Measurements from ENCODE around the gene TIMM29. TPM values are rescaled to one million over a fixed set of nuclear protein-coding genes. Genes with fewer than 3 reads are reported as not detected.
A peak's percentile ranks its signal among the peaks of the same experiment; 100 is the strongest.

TIMM29 gene
- 19.3 and 23.0 TPM in 2 replicates for total RNA-seq (2014; rRNA removed; shearing (Covaris generic))
- 20.3 and 21.3 TPM in 2 replicates for polyA plus RNA-seq (2015; cell fraction: cytosol; rRNA removed)
- polyA plus RNA-seq (2015; cell fraction: nucleus; rRNA removed), result 5.1 and 11.1 TPM in 2 replicates

- DNase-seq (ENCODE audit: low read depth, low spot score), result peak; percentile 98
- in situ Hi-C loops (cut with HindIII; ENCODE audit: low pct_unique_long_range_greater_than_20kb, low sequenced_read_pairs), result no loop called here
Observed at GRCh38 chr19:10928563-10929401, at the start of gene TIMM29, which contains the start of gene YIPF2. Gene TIMM29 (plus strand): TSS chr19:10928811. CDS start chr19:10928823, 12 bp downstream. Gene YIPF2 (minus strand): TSS chr19:10928639. CDS start chr19:10928410, 229 bp downstream.

GRCh38 chr19:10881403-10882107 is 47.1 kb upstream of the TIMM29 start:
- DNase-seq (ENCODE audit: low read depth, low spot score), result no peak
- in situ Hi-C loops (cut with HindIII; ENCODE audit: low pct_unique_long_range_greater_than_20kb, low sequenced_read_pairs), result no loop called here

- in situ Hi-C loops (cut with HindIII; ENCODE audit: low pct_unique_long_range_greater_than_20kb, low sequenced_read_pairs), result no loop called here
Observed at GRCh38 chr19:10882108-10882457, 46.5 kb upstream of the TIMM29 start.

GRCh38 chr19:10884274-10884673 is 44.3 kb upstream of the TIMM29 start:
- in situ Hi-C loops (cut with HindIII; ENCODE audit: low pct_unique_long_range_greater_than_20kb, low sequenced_read_pairs), result no loop called here
- DNase-seq (ENCODE audit: low read depth, low spot score), result no peak

More at GRCh38 chr19:10882108-10882457, 46.5 kb upstream of the TIMM29 start:
- no peak for DNase-seq (ENCODE audit: low read depth, low spot score)

GRCh38 chr19:10885201-10886169 is 43.1 kb upstream of the TIMM29 start:
- in situ Hi-C loops (cut with HindIII; ENCODE audit: low pct_unique_long_range_greater_than_20kb, low sequenced_read_pairs), result no loop called here
- DNase-seq (ENCODE audit: low read depth, low spot score), result no peak

GRCh38 chr19:10887616-10888367 is 40.8 kb upstream of the TIMM29 start:
- no peak for DNase-seq (ENCODE audit: low read depth, low spot score)
- in situ Hi-C loops (cut with HindIII; ENCODE audit: low pct_unique_long_range_greater_than_20kb, low sequenced_read_pairs), result no loop called here

- in situ Hi-C loops (cut with HindIII; ENCODE audit: low pct_unique_long_range_greater_than_20kb, low sequenced_read_pairs), result no loop called here
- no peak for DNase-seq (ENCODE audit: low read depth, low spot score)
Observed at GRCh38 chr19:10888421-10888866, 40.2 kb upstream of the TIMM29 start.

- in situ Hi-C loops (cut with HindIII; ENCODE audit: low pct_unique_long_range_greater_than_20kb, low sequenced_read_pairs), result no loop called here
Observed at GRCh38 chr19:10889880-10890279, 38.7 kb upstream of the TIMM29 start.

GRCh38 chr19:10891405-10892086 is 37.1 kb upstream of the TIMM29 start:
- DNase-seq (ENCODE audit: low read depth, low spot score), result no peak
- in situ Hi-C loops (cut with HindIII; ENCODE audit: low pct_unique_long_range_greater_than_20kb, low sequenced_read_pairs), result no loop called here

More at GRCh38 chr19:10889880-10890279, 38.7 kb upstream of the TIMM29 start:
- no peak for DNase-seq (ENCODE audit: low read depth, low spot score)

GRCh38 chr19:10892256-10892655 is 36.4 kb upstream of the TIMM29 start:
- no peak for DNase-seq (ENCODE audit: low read depth, low spot score)
- in situ Hi-C loops (cut with HindIII; ENCODE audit: low pct_unique_long_range_greater_than_20kb, low sequenced_read_pairs), result no loop called here

- no peak for DNase-seq (ENCODE audit: low read depth, low spot score)
- in situ Hi-C loops (cut with HindIII; ENCODE audit: low pct_unique_long_range_greater_than_20kb, low sequenced_read_pairs), result no loop called here
Observed at GRCh38 chr19:10894911-10895213, 33.7 kb upstream of the TIMM29 start.

- in situ Hi-C loops (cut with HindIII; ENCODE audit: low pct_unique_long_range_greater_than_20kb, low sequenced_read_pairs), result no loop called here
- DNase-seq (ENCODE audit: low read depth, low spot score), result no peak
Observed at GRCh38 chr19:10895363-10895762, 33.2 kb upstream of the TIMM29 start.

- in situ Hi-C loops (cut with HindIII; ENCODE audit: low pct_unique_long_range_greater_than_20kb, low sequenced_read_pairs), result no loop called here
- no peak for DNase-seq (ENCODE audit: low read depth, low spot score)
Observed at GRCh38 chr19:10895920-10896319, 32.7 kb upstream of the TIMM29 start.

- peak; percentile 41 for DNase-seq (ENCODE audit: low read depth, low spot score)
- in situ Hi-C loops (cut with HindIII; ENCODE audit: low pct_unique_long_range_greater_than_20kb, low sequenced_read_pairs), result no loop called here
Observed at GRCh38 chr19:10896851-10897526, 31.6 kb upstream of the TIMM29 start.

- no peak for DNase-seq (ENCODE audit: low read depth, low spot score)
- in situ Hi-C loops (cut with HindIII; ENCODE audit: low pct_unique_long_range_greater_than_20kb, low sequenced_read_pairs), result no loop called here
Observed at GRCh38 chr19:10898633-10899032, 30.0 kb upstream of the TIMM29 start.

- DNase-seq (ENCODE audit: low read depth, low spot score), result no peak
- in situ Hi-C loops (cut with HindIII; ENCODE audit: low pct_unique_long_range_greater_than_20kb, low sequenced_read_pairs), result no loop called here
Observed at GRCh38 chr19:10899151-10899653, 29.4 kb upstream of the TIMM29 start.
